HG03439 (cell line): Measurements from ENCODE around the gene PHACTR3.

Source experiments
- ATAC-seq: cut with Tn5 transposase; IDR thresholded peaks from one replicate; pipeline ENCODE4 v1.9.1; 2021; ENCODE audit warnings: mild to moderate bottlenecking, moderate library complexity; ENCODE audit not compliant: unreplicated experiment

PHACTR3 gene

DNA sequence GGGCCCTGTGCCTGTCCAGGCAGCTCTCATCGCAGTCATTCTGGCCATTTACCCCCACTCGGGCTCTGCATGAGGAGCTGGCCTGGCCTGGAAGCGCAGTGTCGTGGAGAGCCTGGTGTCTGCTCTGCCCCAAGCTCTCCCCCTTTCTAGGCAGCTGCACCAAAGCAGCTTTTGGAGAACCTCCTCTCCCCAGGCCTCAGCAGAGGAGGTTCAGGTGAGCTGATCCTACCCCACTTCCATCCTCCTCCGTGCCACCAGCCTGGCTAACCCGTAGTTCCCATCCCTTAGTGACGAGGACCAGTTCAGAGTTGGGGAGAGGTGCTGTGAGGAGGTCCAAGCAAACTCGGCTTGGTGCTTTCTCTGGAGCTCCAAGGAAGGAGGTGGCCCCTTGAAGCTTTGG lies 30.5 kb upstream of the PHACTR3 start:
- ATAC-seq = no peak

DNA sequence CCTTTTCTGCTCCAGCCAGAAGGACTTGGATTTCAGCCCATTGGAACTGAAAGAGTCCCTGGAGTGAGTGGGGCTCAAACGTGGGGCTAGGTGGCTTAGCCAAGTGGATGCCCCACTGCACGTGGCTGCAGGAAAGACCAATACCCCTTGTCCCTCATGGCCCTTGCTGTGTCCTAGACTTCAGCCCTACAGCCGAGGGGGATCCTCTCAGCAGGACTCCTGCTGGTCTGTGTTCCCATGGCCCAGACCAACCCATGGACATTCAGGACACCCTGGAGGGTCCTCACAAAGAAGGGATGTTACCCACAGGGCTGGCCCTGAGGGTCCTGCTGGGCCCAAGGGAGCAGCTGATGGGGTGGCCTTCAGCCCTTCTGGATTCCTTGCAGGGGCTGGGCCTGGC lies 30.0 kb upstream of the PHACTR3 start:
- ATAC-seq = no peak

- ATAC-seq = no peak
Measured at GRCh38 chr20:59575216-59575615, 29.1 kb upstream of the PHACTR3 start.

- ATAC-seq = no peak
Measured at GRCh38 chr20:59575653-59576052, 28.7 kb upstream of the PHACTR3 start.

DNA sequence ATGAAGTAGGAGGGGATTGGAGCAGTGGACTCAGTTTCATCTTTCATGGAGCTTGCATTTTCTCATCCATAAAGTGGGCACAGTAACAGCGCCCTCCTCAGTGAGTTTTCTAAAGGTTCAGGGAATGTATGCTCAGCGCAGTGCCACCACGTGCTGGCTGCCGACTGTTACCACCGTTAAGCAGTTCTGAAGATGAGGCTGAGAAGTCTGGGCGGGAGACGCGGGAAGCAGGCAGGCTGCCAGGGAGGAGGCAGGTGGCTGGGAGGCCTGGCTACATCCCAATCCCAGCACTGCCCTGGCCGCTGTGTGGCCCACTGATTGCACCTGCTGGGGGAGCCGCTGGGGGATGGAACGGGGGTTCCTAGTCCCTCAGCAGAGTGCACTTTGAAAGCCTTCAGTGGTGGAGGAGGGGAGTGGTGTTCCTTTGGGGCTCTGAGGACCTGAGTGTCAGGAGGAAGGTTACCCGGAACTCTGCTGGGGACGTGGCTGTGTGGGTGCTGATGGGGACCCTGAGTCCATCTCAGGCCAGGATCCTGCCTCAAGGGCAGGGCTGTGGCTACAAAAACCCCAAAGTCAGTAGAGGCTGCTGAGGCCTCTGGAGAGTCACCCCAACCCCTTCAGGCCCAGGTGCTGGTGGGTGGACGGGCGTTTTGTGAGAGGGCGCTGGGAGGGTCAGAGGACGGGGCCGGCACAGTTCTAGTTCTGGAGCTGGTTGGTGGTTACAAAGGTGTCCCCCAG lies 28.0 kb upstream of the PHACTR3 start:
- no peak for ATAC-seq

DNA sequence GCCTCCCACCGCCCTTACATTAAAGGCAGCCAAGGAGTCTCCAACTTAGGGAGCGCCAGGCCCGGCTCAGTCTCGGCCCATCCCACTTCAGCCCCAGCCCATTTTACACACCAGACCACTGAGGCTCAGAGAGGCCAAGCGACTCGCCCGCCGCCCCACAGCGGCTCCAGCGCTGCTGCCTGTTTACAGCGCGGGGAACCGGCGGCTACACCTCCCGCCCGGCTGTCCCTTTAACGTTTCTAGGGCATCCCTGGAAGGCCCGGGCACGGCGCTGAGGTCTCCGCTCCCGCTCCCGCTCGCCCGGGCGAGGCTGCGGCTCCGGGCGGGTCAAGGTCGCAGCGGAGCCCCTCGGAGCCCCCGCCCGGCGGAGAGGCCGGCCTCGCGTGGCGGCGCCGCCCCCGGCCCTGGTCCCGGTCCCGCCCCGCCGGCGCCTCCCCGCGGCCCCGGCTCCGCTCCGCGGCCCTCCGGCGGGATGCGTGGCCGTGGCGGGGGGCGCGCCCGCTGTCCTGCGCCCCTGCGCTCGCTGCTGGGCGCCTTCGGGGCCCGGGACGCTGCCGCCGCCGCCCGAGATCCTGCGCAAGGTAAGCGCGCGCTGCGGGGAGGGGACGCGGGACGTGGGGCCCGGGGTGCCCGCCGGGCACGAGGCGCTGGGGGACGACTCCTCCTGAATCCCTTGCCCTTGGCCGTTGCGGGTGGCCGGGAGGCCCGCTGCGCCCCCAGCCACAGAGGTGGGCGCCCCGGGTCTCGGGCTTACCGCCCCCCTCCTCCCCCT lies 27.1 kb upstream of the PHACTR3 start:
- no peak for ATAC-seq

- no peak for ATAC-seq
Measured at GRCh38 chr20:59577809-59578435, 26.4 kb upstream of the PHACTR3 start.

- no peak for ATAC-seq
Measured at GRCh38 chr20:59578436-59579403, 25.6 kb upstream of the PHACTR3 start.

GRCh38 chr20:59579404-59580145 lies 24.8 kb upstream of the PHACTR3 start:
- no peak for ATAC-seq

- ATAC-seq = no peak
Measured at GRCh38 chr20:59580146-59580946, 24.0 kb upstream of the PHACTR3 start.

GRCh38 chr20:59580991-59581401 lies 23.3 kb upstream of the PHACTR3 start:
- ATAC-seq = no peak

- ATAC-seq = no peak
Measured at GRCh38 chr20:59581993-59582679, 22.2 kb upstream of the PHACTR3 start.

GRCh38 chr20:59583428-59584277 lies 20.7 kb upstream of the PHACTR3 start:
- no peak for ATAC-seq

DNA sequence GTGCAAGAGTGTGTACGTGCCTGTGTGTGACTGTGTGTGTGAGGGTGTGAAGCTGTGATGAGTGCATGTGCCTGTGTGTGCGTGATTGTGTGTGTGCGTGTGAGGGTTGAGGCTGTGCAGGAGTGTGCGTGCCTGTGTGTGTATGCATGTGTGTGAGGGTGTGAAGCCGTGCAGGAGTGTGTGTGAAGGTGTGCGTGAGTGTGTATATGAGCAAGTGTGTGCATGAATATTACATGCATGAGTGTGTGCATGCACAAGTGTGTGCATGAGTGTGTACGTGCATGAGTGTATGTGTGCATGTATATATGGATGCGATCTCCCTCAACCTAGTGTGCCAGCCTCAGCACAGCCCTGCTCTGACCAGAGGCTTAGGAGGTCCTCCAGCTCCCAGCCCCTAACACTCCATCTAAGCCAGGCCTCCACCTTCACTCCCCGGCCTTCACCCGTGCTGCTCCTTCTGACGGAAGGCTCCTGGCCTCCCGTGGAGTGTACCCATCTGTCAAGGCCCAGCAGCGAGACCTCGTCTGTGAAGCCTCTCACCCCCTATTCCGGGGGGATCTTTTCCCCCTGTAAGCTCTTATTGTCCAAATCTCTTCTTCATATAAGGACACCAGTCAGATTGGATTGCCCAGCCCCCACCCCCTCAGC lies 19.9 kb upstream of the PHACTR3 start:
- no peak for ATAC-seq

DNA sequence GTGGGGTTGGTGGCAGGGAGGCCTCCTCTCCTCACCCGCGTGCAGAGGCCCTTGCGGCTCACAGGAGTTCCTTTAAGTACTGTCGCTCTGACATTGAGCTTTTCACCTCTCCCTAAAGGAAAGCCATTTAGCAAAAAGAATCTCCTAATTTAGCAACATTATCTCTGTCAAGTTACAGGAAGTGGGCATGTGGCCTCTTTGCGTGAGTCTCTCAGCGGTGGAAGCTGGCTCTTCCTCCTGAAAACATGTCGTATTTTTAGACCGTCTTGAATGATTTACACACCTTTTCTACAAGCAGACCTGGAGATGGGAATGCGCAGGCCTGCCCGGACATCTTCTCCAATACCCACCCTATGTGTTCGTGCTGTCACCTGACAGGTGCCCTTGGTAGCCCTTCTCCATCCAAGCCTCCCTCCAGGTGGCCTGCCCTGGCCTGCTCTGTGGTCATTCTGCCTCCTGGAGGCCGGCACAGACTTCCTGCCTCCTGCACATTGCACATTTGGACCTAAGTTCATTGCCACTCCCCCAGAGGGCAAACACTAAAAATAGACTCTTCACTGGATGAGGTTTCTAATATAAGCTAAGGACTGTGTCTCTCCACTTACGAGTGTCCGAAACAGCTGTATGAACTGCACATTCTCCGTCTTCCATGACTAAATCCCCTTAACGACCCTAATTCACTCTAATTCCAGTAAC lies 18.5 kb upstream of the PHACTR3 start:
- no peak for ATAC-seq

- no peak for ATAC-seq
Measured at GRCh38 chr20:59586613-59587012, 17.7 kb upstream of the PHACTR3 start.

GRCh38 chr20:59587570-59587969 lies 16.8 kb upstream of the PHACTR3 start:
- no peak for ATAC-seq
